HG03045 (cell line): Measurements from ENCODE around the gene KRT78.

ENCODE experiments used
- ATAC-seq: cut with Tn5 transposase; IDR thresholded peaks from one replicate; pipeline ENCODE4 v1.9.1; 2021; ENCODE audit warnings: mild to moderate bottlenecking, moderate library complexity; ENCODE audit not compliant: unreplicated experiment

Gene KRT78

DNA sequence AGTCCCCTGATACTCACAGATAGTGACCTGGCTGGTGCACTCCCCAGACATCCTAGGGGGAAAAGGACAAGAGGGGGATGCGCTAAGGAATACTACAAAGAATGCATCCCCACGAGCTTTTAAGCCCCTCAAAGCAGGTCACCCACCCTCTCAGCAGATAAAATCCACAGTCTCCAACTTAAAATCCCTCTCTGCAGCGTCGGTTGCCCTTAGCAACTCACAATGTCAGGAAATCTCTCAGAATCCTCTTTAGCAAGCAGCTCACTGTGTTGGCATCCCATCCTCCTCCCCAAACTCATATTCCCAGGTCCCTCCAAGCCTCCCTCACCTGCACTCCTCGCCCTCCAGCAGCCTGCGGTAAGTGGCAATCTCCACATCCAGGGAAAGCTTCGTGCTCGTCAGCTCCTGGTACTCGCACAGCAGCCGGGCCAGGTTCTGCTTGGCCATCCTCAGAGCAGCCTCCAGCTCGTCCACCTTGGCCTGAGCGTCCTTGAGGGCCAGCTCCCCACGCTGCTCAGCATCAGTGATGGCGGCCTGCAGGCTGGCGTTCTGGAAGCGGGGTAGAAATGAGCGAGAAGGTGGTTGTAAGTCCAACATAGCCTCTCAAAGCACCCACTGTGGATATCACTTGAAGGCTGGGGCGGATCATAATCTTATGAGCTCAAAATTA is 9.2 kb downstream of the KRT78 start:
- ATAC-seq = no peak

DNA sequence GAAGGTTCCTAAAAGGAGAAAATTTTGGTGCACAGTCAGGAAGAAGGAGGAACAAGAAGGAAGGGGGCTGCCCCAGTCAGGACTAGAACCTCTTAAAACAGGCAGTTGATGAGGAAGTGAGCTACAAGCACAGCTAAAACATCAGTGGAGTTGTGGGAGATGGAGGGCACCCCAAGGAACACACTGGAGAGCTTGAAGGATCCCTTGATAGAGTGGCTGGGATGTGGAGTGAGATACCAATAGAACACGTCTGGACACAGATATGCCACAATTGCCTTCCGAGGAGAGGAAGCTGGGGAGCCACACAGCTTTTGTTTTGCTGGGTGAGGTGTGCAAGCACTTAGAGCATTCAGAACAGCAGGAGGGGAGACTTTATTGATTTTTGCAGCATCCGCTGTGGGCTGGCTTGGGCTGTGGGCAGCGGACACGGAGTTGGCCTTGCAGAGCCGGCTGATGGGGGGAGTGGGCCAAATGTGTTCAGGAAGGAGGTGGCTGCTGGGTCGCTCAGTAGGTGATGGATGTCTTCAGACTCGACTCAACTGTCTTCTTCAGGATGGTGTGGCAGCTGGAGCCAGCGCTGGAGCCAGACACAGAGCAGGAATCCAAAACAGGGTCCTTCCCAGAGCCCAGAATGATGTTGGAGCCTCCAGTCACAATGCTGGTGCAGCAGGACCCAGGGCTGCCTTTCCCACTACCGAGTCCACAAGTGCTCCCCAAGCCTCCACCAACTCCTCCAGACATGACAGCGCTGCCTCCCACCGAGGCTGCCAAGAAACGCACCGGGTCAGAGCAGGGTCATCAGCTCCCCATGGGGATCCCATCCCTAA is 10.0 kb downstream of the KRT78 start:
- ATAC-seq = no peak

DNA sequence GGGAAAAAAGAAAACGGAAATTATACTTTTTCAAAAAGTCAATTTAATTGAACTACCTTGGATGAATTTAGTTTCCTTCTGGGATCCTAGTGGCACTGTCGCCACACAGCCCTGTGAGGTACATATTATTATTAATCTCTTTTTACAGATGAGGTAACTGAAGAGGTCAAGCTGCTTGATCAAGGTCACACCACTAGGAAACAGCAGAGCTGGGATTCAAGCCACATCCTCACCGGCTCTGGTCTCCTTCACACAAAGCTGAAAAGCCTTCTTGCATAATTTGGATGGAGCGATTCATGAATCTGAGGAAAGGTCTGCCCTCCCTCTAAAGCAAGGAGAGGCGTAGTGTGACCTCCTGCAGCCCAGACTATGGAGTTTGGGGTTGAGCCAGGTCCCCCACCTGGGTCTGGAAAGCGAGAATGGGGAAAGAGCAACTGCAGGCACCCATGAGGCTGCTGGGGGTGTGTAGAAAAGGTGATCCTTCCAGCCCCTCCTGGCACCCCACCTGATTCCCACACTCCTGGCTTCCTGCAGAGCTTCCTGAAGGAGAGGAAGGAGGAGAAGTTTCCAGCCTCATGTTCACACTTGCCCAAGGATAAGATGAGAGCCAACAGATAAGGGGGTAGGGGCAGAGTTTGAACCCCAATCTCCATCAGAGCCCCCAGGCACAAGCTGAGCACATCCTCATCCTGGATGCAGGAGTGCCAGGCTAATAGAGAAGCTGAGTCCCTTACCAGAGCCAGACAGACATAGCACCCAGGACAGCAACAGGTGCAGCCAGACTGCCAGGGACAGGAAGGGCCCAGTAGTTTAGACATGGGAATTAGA is 10.8 kb downstream of the KRT78 start:
- ATAC-seq = no peak

DNA sequence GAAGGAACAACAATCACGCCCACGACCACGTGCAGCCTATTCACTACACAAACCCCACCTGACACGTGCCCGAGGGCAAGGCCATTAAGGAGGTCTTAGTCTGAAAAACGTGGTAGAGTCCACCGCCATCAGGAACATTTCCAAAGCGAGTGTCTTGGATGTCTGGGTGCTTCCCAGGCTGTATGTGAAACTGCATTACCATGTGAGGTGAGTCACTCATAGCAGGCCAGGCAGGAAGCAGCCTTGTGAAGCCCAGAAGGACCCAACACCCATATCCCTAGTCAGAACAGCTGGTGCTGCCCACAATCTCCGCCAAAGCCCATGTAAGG is 11.4 kb downstream of the KRT78 start:
- ATAC-seq = no peak

DNA sequence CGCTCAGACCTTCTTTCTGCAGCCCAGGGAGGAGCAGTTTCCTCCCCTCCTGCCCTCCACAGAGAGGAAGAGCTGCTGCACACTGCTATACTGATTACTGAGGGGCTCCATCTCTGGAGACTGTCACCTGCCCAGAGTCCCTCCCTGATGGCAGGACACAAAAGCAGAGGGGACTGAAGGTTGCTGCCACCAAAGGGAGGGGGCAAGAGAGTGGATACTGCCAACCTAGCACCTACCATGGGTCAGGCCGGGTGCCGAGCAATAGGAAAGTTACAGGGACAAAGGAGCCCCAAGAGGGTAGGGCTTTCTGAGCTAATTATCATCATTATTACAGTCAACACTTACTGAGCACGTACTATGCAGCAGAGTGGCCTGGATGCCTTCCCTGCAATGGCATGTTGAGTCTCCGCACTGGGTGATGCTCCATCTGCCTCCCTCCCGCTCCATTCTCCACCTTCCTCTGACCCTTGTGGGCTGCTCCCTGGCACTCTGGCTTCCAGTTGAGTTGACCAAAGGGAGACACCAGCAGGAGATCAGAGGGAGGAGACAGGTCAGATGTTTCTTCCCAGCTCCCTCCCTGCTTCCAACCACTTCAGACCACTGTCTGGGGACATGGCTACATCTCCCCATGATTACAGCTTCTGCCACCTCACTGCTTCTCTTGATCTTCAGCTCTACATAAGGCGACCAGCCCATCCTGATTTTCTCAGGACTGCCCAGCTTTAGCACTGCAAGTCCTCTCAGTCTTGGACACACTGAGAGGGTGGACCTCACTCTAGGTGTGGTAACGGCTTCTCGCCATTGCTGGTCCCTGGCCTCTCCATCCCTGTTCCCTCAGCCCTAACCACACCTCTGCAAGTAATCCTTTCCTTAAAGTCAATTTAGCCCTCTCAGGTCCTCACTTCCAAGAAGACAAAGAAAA is 12.0 kb downstream of the KRT78 start:
- no peak for ATAC-seq

DNA sequence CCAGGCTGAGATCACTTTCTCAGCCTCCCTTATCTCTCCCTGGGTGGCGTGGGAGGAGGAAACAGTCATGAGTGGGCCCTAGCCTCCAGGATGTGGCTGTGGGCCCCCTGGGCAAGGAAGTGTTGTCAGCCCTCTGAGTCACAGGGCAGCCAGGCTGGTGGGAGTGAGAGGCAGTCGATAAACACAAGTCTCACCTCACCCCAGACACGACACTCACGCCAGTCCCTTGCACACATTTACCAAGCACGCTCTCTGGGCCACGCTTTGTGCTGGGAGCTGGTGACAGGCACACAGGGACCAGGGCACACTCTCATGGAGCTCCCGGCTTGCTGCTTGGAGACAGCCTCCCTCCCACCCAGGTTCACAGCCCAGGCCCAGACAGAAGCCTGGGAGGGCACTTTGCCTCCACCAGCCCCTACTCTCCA is 12.7 kb downstream of the KRT78 start:
- ATAC-seq = no peak

DNA sequence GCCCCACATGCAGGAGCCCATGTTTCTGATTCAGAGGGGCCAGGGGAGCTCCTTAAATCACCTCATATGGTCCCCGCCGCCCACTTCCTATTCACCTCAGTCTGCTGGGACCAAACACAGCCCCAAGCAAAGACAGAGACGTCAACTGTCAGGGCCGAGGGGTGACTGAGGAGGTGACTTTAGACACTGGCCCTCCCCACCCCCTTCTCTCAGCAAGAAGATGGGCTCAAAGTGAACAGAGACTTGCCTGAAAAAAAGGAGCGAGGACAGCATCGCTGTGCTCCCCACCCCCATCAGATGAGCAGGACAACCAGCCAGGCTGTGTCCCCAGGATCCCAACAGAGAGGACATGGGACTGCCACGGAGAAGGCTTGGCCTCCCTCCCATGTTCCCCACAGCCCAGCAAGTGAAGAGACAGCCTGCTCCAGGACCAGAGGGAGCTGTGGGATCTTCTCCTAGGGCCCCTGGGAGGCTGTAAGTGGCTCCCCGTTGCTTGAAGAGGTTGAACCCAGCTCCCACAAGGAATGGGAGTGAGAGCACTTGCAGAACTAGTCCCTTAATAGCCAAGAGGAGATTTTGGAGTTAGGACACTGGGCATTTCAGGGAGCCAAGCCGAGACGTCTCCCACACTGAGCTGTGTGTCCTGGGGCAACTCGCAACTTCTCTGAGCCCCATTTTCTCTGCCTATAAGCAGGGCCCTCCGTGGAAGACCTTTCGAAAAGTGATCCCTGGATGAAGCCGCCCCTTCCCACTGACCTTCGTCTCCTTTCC is 13.3 kb downstream of the KRT78 start:
- no peak for ATAC-seq

DNA sequence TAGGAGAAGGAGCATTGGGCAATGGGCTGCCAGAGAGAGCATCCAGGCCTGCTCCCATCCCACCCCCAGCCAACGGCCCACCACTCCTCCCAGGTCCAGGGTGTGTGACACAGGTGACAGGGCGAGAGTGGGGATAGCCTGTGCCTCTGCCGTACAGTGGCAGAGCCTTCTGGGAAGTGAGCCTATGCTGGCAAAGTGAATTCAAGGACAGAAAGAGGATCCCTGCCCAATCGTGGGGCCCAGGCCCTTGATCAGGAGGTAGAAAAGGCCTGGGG is 14.1 kb downstream of the KRT78 start:
- ATAC-seq = no peak

DNA sequence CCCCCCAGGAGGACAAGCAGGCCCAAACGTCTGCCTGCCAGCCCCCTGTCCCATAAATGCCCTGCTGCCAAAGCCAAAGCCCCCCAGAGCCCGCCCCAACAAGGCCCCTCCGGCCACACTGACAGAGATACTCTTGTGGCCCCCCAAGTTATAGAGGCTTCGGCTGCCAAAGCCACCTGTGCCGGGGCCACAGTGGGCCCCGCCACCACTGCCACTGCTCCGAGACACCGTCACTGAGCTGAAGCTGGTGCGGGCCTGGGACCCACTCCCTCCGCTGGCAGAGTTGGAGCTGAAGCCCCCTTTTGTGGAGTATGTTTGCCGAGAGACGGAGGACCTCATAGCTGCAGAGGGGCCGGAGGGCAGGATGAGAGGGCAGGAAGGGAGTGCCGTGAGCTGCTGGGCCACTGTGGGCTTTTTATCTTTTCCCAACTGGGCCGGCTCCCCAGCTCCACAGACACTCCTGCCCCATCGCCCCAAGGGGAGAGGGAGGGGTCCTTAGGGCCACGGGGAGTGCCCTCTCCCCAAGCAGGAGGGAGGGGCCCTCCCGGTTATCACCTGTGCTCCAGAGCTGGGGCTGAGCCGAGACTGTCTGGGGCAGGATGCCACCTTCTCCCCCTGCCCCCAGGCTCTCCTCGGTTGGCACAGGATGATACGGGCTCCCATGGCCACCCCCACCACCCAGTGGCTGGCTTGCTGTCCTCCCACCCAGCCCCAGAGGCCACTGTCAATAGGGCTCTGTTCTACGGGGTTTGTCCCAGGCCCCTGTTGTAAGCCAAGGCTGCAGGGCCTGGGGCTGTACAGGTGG is 14.7 kb downstream of the KRT78 start, which contains the start of gene KRT79:
Gene KRT79, minus strand, starts transcription at position 390 of the 805 bp plus-strand sequence. Its CDS starts 51 bp downstream, at position 339.
- ATAC-seq = no peak

DNA sequence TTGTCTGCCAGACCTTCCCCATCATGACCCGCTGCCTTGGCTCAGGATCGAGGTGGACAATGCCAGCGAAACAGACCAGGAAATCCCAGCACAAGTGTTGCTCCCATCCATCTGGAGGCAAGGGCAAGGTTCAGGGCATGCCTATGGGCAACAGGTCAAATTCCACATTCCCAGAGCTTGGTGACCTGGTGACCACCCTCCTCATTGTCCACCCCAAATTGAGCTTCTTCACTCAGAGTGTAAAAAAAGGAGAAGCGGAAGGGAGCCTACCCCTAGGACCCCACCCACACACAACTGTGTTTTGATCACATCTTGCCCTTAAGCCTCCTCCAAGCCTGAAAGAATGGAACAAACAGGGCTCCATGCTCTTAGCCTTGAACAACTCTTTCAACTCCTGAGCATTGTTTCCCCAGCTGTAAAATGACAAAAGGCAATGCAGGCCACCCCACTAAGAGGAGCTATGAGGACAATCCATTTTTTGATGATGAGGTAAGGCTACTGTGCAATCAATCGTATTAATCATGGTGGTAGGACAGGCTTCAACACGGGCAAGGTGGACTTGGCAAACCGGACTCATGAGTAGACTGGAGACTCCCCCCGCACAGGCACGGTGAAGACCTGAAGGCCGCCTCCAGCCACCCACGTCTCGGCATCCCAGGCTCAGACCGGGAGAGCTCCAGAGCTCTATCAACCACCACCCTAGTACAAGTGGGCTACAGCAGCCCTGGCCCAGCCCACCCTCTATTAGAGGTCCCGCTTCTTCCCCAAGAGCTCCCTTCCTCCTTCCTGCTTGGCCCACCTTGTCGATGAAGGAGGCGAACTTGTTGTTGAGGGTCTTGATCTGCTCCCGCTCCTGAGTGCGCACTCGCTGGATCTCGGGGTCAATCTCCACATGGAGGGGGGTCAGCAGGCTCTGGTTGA is 15.5 kb downstream of the KRT78 start:
- ATAC-seq = no peak

DNA sequence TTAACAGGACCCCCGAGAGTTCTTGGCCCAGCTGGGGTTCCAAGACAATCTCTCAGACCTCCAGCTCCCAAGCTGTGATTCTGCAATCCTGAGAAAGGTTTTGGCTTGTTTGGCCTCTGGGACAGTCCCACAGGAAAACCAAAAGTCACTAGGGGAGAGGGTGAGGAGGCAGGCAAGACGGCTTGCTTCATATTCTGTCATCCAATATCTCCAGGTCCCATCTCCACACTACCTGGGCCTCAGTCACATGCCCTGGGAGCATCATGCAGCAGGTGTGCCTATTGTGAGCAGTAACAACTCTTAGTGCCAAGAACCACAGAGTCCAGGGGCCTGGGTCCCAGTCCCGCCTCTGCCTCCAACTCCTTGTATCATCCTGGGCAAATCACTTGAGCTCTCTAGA is 16.3 kb downstream of the KRT78 start:
- no peak for ATAC-seq

DNA sequence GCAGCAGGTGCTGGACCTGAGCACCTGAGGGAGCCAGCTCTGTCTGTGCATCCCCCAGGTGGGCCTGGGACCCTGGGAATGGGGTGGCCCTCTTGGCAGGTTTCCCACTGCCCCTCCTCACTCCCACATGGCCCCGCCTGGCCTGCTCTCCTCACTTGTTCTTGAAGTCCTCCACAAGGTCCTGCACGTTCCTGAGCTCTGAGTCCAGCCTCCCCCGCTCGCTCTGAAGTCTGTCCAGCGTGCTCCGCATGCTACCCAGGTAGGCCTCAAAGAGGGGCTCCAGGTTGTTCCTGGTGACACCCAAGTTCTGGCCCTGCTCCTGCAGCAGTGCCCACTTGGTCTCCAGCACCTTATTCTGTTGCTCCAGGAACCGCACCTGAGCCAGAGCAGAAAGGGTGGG is 17.5 kb downstream of the KRT78 start:
- ATAC-seq = no peak

DNA sequence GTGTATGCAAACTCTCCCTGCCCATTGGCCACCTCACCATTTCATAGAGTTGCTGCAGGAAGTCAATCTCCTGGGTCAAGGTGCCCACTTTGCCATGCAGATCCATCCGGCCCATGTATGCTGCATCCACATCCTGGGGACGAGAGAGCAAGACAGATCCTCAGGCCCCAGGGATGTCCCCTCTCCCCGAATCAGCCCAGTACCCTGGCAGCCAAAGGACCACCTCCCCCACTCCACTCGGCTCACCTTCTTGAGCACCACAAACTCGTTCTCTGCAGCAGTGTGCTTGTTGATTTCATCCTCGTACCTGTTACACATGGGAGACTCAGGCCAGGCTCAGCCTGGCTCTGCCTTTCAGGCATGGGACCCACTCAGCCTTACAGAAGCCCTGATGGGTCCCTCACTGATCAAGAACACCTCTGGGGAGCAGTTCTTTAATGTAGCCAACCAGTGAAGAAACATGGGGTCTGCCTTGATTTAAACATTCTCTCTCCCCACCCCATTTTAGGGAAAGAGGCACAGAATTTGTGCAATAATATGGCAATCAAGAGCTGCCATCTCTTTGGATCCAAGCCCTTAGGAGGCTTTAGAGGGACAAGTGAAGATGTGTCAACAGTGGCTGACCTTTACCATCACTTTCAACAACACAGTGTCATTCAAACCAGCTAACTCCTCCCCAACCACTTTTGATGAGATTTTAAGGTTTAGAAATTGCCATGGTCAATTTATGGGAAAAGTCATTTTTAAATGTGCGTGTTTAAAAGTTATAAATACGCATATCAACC is 18.6 kb downstream of the KRT78 start:
- no peak for ATAC-seq

DNA sequence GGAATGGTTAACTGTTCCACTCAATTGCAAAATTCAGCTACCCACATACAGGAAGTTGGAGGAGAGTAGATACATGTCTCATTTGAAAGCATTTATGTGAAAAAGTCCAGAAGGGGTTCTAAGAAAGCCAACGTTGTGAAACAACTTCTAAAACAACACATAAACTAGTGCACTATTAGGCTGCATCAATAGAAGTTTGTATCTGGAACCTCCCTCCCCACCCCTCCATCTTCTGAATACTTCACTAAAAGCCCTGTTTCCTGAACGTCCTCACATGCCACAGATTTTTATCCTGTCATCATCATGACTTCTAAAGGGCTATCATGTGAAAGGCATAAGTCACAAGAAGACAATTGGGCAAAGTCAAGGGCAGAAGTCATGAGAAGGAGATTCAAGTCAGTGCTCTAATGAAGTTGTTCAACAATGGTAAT is 20.2 kb downstream of the KRT78 start:
- ATAC-seq = no peak

DNA sequence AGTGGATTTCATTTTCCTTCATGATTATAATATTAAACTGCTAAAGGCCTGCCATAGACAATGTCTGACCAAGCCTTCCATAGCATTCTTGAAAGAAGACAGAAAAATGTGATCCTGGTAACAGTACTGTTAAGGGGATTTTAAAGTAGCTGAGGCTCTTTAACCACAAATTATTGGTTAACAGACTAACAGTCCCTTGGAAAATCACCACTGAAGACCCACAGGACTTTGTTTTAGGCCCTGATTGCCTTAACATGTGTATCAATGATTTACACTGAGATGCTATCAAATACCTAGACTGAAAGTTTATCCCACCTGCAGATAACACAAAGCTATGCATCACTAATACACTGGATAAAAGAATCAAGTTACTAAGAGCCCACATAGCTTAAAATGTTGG is 20.6 kb downstream of the KRT78 start:
- ATAC-seq = no peak

DNA sequence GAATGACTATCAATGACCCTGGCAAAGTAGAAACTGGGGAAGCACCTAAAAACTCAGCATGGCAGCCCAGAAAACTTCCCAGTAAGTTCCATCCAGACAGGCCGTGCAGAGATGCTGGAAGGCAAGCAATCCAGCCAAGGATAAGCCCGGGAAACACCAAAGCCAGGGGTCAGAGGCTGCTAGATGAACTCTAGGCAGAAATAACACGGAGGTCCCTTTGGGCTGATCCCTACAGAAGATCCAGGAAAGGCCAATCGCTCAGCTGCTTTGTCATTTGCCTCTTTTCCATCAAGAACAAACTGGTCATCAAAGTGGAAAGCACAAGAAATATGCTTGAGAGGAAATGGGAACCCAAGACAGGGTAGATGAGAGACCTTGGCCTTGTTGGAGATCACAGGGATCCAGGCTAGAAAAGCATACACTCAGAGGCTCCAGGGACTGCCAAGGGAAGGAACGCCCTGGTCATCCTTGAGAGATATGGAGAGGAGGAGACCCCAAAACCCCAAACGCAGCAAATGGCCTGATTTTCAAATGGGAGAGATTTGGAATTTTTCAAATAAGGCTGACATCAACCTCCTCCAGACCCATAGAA is 21.2 kb downstream of the KRT78 start:
- ATAC-seq = no peak
